ENCODE measurements around the gene ATG4B. TPM values are rescaled to one million over a fixed set of nuclear protein-coding genes. Genes with fewer than 3 reads are reported as not detected.

The ATG4B gene
- total and polyA plus RNA-seq, 2 of the 4 experiments (the other 2 are of a cell fraction) = 113 to 146 TPM

- ChIA-PET CTCF (no interaction called here), POLR2A (ENCODE audit: unreplicated experiment) (no interaction called here)
- H2BK20ac ChIP-seq (ENCODE audit: low read depth, low read length) = no peak overlapping the region
- DNase-seq = peak; percentile 73
- H3K79me1 ChIP-seq (ENCODE audit: low read depth in 1 of 2, low read length in 2 of 2) = peaks cover 9 to 26% of the 10 kb centered on the region in 2 experiments; a peak in 3 of 4 replicates
- peaks cover 7% of the 10 kb centered on the region; the same call in 1 of the 2 replicates for H3K9me1 ChIP-seq (ENCODE audit: insufficient read depth, low read length)
- H2BK120ac ChIP-seq (ENCODE audit: low read depth, low read length) = no peak overlapping the region
- no peak overlapping the region for H4K91ac ChIP-seq (ENCODE audit: insufficient read depth, low read depth, low read length)
- peaks cover 9% of the 10 kb centered on the region for H3K36me3 ChIP-seq (ENCODE audit: control insufficient read depth, insufficient read depth, low read length)
- peak overlapping the region; percentile 93 for H2AFZ ChIP-seq (replicated peaks; ENCODE audit: low read length, poor library complexity)
- H3K4me3 ChIP-seq (ENCODE audit: insufficient read depth, low read depth, low read length) = peak overlapping the region; percentile 74
- no peak overlapping the region for H3K18ac ChIP-seq (ENCODE audit: low read depth, low read length)
- H3K23ac ChIP-seq (ENCODE audit: low read depth, low read length) = no peak overlapping the region
- no TSS peak for BruUV-seq (replicated peaks)
- H2BK15ac ChIP-seq (ENCODE audit: low read depth, low read length) = no peak overlapping the region
- H2AK5ac ChIP-seq (ENCODE audit: low read depth, low read length) = 0 out of 2 replicates have a peak overlapping the region, but pooled peaks have one; percentile 12
- H3K9me3 ChIP-seq (ENCODE audit: control insufficient read depth, insufficient read depth, low read length) = peaks cover 2% of the 10 kb centered on the region; the same call in 1 of the 2 replicates
- 0% methylated on average over 2 of the region's 17 CpGs; no CpG with 5 or more reads in 1 of the 2 experiments for WGBS, 2 experiments (ENCODE audit: extremely low coverage in 2 of 2, insufficient read length in 1 of 2)
- ATAC-seq (ENCODE audit: low read depth) = no peak
- peak overlapping the region; percentile 60 to 82; a peak in 2 of 4 replicates for H4K8ac ChIP-seq (ENCODE audit: low read depth in 2 of 2, low read length in 2 of 2)
- H3K27me3 ChIP-seq (ENCODE audit: control insufficient read depth, insufficient read depth, low read length) = no peaks in the 10 kb centered on the region
- peaks cover 16% of the 10 kb centered on the region for H4K20me1 ChIP-seq (ENCODE audit: insufficient read depth, low read length)
- H3K4me2 ChIP-seq (ENCODE audit: low read depth, low read length) = peak overlapping the region; percentile 40
- no peak overlapping the region; the same call in 1 of the 2 replicates for H3K14ac ChIP-seq (replicated peaks; ENCODE audit: low read depth, low read length)
- intact Hi-C loops (cut with micrococcal nuclease) = loop anchor here (10.0 kb wide), 1 partner anchor 174 kb away; no protein-coding TSS in a partner anchor
- peak overlapping the region; percentile 28; the same call in 1 of the 2 replicates for H3K4ac ChIP-seq (ENCODE audit: low read depth, low read length)
- peak overlapping the region; percentile 98 for H2AK9ac ChIP-seq (replicated peaks; ENCODE audit: low read depth, low read length, poor library complexity)
- H2BK5ac ChIP-seq (ENCODE audit: low read depth, low read length, poor library complexity, severe bottlenecking) = no peak overlapping the region
- H3K56ac ChIP-seq (ENCODE audit: extremely low read depth, insufficient read depth, low read length) = no peak overlapping the region
- H3K27ac ChIP-seq (ENCODE audit: insufficient read depth, low read length) = peak overlapping the region; percentile 82
- H3K9ac ChIP-seq (ENCODE audit: low read depth, low read length) = peak overlapping the region; percentile 6; the same call in 1 of the 2 replicates
- TF ChIP-seq BHLHE40 (IDR thresholded peaks at IDR 0.05; ENCODE audit: low read depth, low read length) (peak; percentile 95), CTCF (conservative IDR thresholded peaks at IDR 0.05; ENCODE audit: low read depth, low read length) (peak; percentile 46), NFE2L2 (IDR thresholded peaks at IDR 0.05; ENCODE audit: low read depth, low read length) (no peak), POLR2A (IDR thresholded peaks at IDR 0.05; ENCODE audit: low read depth, low read length) (no peak), MXI1 (IDR thresholded peaks at IDR 0.05; ENCODE audit: borderline replicate concordance, low read depth, low read length) (no peak), FOS (IDR thresholded peaks at IDR 0.05; ENCODE audit: low read depth, low read length) (no peak), USF2 (IDR thresholded peaks at IDR 0.05; ENCODE audit: low read depth, low read length) (peak; percentile 69)
- H3K4me1 ChIP-seq (ENCODE audit: control insufficient read depth, insufficient read depth, low read length) = peaks cover 4% of the 10 kb centered on the region; the same call in 1 of the 2 replicates
- dilution Hi-C loops (cut with HindIII; ENCODE audit: low sequenced_read_pairs, unreplicated experiment) = no loop called here
- H4K5ac ChIP-seq (ENCODE audit: low read depth, low read length) = no peak overlapping the region
- in situ Hi-C loops (cut with MboI; ENCODE audit: low sequenced_read_pairs) = no loop called here
Observed at GRCh38 chr2:241701149-241701398, 63.6 kb downstream of the ATG4B start.
